NCI-H2227 (cell line): ENCODE data around the gene THAP3.

Source experiments
- DNase-seq: peaks from one replicate; lab custom pipeline; 2025; ENCODE audit not compliant: unreplicated experiment; lab: John Stamatoyannopoulos, UW

The THAP3 gene

DNA sequence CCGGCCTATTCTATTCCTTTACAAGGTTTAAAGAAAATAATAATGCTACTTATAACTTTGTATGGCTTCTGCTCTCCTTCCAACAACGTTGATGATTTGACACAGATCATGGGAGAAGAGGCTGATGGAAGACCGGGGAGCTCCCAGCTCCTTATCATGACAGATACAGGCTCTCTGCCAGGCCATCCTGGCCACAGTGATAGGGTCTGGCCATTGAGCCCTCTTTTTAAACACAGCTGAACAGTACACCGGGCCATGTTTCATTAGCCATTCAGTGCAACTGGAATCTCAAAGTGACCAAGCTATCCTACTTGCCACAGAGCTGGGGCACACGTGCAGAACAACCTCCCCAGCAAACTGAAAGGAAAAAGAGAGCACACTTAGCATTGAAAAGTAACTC, 42.0 kb downstream of the THAP3 start:
- DNase-seq = no peak

DNA sequence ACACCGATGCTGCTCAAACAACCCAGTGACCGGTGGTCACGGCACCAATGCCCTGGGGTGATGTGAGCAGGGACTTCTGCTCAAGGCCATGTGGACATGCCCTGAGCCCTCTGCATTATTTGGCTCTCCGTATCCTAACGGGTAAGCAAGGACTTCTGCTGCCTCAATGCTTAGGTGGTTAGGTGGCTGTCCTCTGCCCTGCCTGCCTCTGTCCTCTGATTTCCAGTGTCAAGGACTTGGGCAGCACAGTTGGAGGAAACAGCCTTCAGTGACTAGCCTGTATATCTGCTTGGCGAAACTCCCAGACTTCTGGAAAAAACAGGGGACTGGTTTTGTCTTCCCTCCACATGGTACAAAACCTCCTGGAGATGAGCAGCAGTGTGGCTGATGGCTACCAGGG, 42.5 kb downstream of the THAP3 start:
- DNase-seq = no peak

DNA sequence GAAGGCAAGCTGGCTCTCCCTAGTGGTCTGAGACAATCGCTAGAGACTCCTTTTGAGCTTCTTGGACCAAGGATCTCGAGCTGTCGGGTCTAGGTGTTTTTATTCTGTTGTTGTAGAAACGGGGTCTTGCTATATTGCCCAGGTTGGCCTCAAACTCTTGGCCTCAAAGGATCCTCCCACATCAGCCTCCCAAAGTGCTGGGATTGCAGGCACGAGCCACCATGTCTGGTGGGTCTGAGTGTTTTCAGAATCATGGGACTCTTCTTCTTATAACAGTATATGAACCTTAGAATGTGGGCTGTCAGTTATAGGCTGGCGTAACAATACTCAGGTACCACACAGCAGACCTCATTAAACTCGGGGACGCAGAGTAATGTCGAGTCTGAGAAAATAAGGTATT, 43.8 kb downstream of the THAP3 start:
- DNase-seq = no peak

DNA sequence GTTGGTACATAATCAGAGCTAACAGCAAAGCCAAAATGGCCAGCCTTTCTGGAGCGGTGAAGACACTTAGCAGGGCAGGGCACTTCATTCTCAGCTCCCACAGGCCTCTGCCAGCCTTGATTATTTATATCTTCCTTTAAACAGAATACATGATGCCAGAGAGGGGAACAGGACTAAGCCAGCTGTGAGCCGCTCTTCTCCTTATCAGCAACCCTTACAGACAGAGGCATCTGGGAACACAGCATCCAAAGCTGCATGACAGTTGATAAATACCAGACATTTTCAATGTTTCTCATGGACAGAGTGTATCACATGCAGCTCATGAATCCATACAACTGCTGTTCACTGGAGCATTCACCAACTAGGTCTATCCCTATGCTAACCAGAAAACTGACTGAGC, 47.9 kb downstream of the THAP3 start:
- no peak for DNase-seq

DNA sequence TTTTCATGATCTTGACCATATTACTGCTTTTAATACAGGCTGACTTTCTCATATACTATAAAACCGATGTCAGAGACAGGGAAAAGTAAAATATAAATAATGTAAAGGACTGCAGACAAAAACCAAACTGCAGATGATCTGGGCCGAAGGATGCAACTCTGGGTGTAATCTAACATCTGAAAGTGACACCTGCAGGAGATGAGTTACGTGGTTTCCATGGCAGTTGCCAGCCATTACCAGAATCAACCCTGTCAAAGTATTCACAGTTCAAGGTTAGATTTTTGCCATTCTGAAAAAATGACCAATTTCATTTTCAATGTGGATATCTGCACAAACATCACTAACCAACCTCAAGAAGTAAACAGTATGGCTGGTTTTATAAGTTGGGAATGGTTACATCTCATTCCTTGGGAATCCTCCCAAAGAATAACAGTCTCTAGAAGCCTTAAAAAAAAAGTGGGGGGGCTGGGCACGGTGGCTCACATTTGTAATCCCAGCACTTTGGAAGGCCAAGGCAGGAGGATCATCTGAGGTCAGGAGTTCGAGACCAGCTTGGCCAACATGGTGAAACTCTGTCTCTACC, 49.2 kb downstream of the THAP3 start:
- DNase-seq = no peak

DNA sequence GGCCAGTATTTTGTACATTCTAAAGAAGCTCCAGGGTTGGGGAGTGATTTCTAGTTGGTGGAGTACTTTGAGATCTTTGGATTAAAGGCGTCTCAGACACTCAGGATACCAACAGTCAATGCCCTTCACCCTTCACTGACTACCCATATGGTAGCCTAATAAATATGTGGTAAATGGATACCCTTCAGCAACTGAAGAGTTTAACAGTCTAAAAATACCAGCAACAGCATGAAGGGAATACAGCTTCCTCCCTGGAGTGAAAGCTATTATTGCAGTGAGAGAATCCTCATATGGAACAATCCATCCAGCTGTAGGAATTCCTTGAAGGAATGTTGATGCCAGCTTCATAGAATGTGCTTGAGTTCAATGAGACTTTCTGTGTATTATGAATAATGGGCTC, 50.1 kb downstream of the THAP3 start:
- DNase-seq = no peak

DNA sequence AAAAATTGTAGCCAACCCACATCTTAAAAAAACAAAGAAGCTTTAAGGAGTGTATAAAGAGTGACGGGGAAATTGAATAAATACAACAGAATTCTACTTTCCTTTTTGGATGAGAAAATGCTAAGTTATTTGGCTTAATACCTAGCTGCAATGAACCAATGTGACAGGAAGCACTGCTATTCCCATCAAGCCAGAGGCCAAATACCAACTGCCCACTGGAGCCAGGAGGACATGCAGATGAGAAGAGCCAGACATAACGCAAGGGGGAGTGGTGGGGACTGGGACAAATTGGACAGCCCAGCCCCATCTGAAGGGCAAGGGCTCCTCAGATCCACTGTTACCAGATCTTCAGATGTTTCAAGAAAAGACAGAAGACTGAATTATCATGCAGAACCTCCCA, 51.3 kb downstream of the THAP3 start:
- DNase-seq = no peak
